Endothelial cell (in vitro differentiated cells): Measurements from ENCODE around the gene NAGPA. TPM values are rescaled to one million over a fixed set of nuclear protein-coding genes. Genes with fewer than 3 reads are reported as not detected.
"Not testable (repeated sequence)": the region's sequence is repeated elsewhere in the genome, so short reads cannot be mapped to it uniquely, and the experiment has no call there.

Experiments used
- DNase-seq: peaks from one replicate; pipeline ENCODE4 v3.0.0; 2021; ENCODE audit warnings: low spot score
- H3K27ac Mint-ChIP-seq: one replicate; pipeline ENCODE4 v1.8.0; 2021; ENCODE audit warnings: mixed read lengths, inconsistent platforms; ENCODE audit not compliant: unreplicated experiment
- H3K27me3 Mint-ChIP-seq: one replicate; pipeline ENCODE4 v1.8.0; 2021; ENCODE audit warnings: mild to moderate bottlenecking, moderate library complexity, mixed read lengths, inconsistent platforms; ENCODE audit not compliant: unreplicated experiment
- H3K36me3 Mint-ChIP-seq: one replicate; pipeline ENCODE4 v1.8.0; 2021; ENCODE audit warnings: mild to moderate bottlenecking, low read depth, mixed read lengths, inconsistent platforms; ENCODE audit not compliant: unreplicated experiment
- H3K4me1 Mint-ChIP-seq: one replicate; pipeline ENCODE4 v1.8.0; 2021; ENCODE audit warnings: mild to moderate bottlenecking, mixed read lengths, inconsistent platforms; ENCODE audit not compliant: unreplicated experiment
- H3K4me3 Mint-ChIP-seq: one replicate; pipeline ENCODE4 v1.8.0; 2021; ENCODE audit warnings: mild to moderate bottlenecking, mixed read lengths, inconsistent platforms; ENCODE audit not compliant: unreplicated experiment
- H3K9me3 Mint-ChIP-seq: one replicate; pipeline ENCODE4 v1.8.0; 2021; ENCODE audit warnings: mixed read lengths, inconsistent platforms; ENCODE audit not compliant: unreplicated experiment
- CTCF ChIP-seq: fragments of 200-600 bp; sonication (generic); IDR thresholded peaks from one replicate; pipeline ENCODE4 v1.5.0; 2021; ENCODE audit warnings: antibody characterized with exemption; ENCODE audit not compliant: unreplicated experiment
- total RNA-seq: library from RNA; stranded (reverse); fragmentation: NEBNext Ultra II Directional; extraction: Animal tissue kit (Norgen Biotek cat#: 25700); gene quantifications from one replicate; pipeline ENCODE4 v1.2.1, GENCODE V29; 2021; ENCODE audit not compliant: unreplicated experiment

The NAGPA gene
- total RNA-seq, 1 donor from 2014 or later: 10.2 TPM

GRCh38 chr16:5046914-5047313 is 13.2 kb upstream of the NAGPA start:
- Mint-ChIP-seq H3K27ac (no peak overlapping the region), H3K4me3 (no peak overlapping the region), H3K4me1 (no peaks in the 10 kb centered on the region), H3K36me3 (no peaks in the 10 kb centered on the region), H3K27me3 (peaks cover 7% of the 10 kb centered on the region), H3K9me3 (no peaks in the 10 kb centered on the region)
- TF ChIP-seq CTCF: no peak
- no peak for DNase-seq

GRCh38 chr16:5045499-5046115 is 11.9 kb upstream of the NAGPA start:
- no peak for TF ChIP-seq CTCF
- Mint-ChIP-seq H3K9me3 (no peaks in the 10 kb centered on the region), H3K27ac (no peak overlapping the region)

GRCh38 chr16:5044581-5044980 is 10.8 kb upstream of the NAGPA start:
- H3K4me1 Mint-ChIP-seq, H3K27ac Mint-ChIP-seq, DNase-seq, H3K9me3 Mint-ChIP-seq, H3K36me3 Mint-ChIP-seq, H3K27me3 Mint-ChIP-seq, H3K4me3 Mint-ChIP-seq: not testable (repeated sequence)

More at GRCh38 chr16:5045499-5046115, 11.9 kb upstream of the NAGPA start:
- H3K4me3 Mint-ChIP-seq: no peak overlapping the region
- no peaks in the 10 kb centered on the region for H3K4me1 Mint-ChIP-seq
- peaks cover 7% of the 10 kb centered on the region for H3K27me3 Mint-ChIP-seq
- no peaks in the 10 kb centered on the region for H3K36me3 Mint-ChIP-seq
- DNase-seq: no peak

- no peaks in the 10 kb centered on the region for H3K9me3 Mint-ChIP-seq
- peaks cover 7% of the 10 kb centered on the region for H3K27me3 Mint-ChIP-seq
- H3K36me3 Mint-ChIP-seq: no peaks in the 10 kb centered on the region
- no peak for DNase-seq
- H3K4me1 Mint-ChIP-seq: no peaks in the 10 kb centered on the region
- TF ChIP-seq CTCF: no peak
- no peak overlapping the region for H3K27ac Mint-ChIP-seq
- no peak overlapping the region for H3K4me3 Mint-ChIP-seq
Measured at GRCh38 chr16:5044011-5044540, 10.3 kb upstream of the NAGPA start.

- no peaks in the 10 kb centered on the region for H3K9me3 Mint-ChIP-seq
- no peak for DNase-seq
Measured at GRCh38 chr16:5042574-5043171, 8.9 kb upstream of the NAGPA start.

More at GRCh38 chr16:5042574-5043171, 8.9 kb upstream of the NAGPA start:
- Mint-ChIP-seq H3K27me3 (peaks cover 7% of the 10 kb centered on the region), H3K27ac (no peak overlapping the region), H3K4me1 (no peaks in the 10 kb centered on the region), H3K36me3 (no peaks in the 10 kb centered on the region), H3K4me3 (no peak overlapping the region)
- no peak for TF ChIP-seq CTCF
